Nephron progenitor cell (in vitro differentiated cells): Measurements from ENCODE around the gene PITPNM2.

Source experiments
- DNase-seq: peaks from one replicate; pipeline ENCODE4 v3.0.0; 2021
- H3K27ac Mint-ChIP-seq: 2 replicates; pipeline ENCODE4 v1.8.0; 2021; ENCODE audit warnings: mild to moderate bottlenecking, moderate library complexity, mixed read lengths
- H3K27me3 Mint-ChIP-seq: 2 replicates; pipeline ENCODE4 v1.8.0; 2021; ENCODE audit warnings: mild to moderate bottlenecking, low read depth, mixed read lengths; ENCODE audit not compliant: poor library complexity
- H3K36me3 Mint-ChIP-seq: 2 replicates; pipeline ENCODE4 v1.8.0; 2021; ENCODE audit warnings: low read depth, mixed read lengths
- H3K4me1 Mint-ChIP-seq: 2 replicates; pipeline ENCODE4 v1.8.0; 2021; ENCODE audit warnings: mixed read lengths
- H3K4me3 Mint-ChIP-seq: 2 replicates; pipeline ENCODE4 v1.8.0; 2021; ENCODE audit warnings: mild to moderate bottlenecking, moderate library complexity, mixed read lengths
- H3K9me3 Mint-ChIP-seq: 2 replicates; pipeline ENCODE4 v1.8.0; 2021; ENCODE audit warnings: mild to moderate bottlenecking, moderate library complexity, mixed read lengths
- TF ChIP-seq, protein P1 (sequence below): fragments of 200-600 bp; sonication (generic); IDR thresholded peaks from 2 replicates; pipeline ENCODE4 v1.5.0; 2021; ENCODE audit warnings: antibody characterized with exemption

PITPNM2 gene

DNA sequence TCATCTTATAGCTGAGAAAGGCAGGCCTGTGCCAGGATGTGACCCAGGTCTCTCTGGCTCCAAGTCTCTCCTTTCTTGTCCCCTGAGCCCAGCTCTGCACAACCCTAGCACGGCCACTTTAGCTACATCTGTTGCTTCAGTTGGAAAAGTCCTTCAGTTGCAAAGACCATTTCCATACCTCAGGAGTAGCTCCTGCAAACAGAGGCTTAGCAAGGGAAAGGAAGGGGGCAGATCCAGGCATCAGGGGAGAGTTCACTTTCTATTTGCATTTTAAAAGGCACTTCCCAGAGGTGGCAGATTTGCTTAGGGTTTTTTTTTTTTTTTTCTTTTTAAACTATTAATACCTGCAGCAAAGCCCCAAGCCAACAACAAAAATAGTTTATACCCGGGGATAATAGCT is 3.0 kb upstream of the PITPNM2 start:
- peaks cover 11% of the 10 kb centered on the region for H3K27me3 Mint-ChIP-seq
- no peak for DNase-seq
- no peaks in the 10 kb centered on the region for H3K9me3 Mint-ChIP-seq
- peaks cover 23% of the 10 kb centered on the region for H3K4me1 Mint-ChIP-seq
- peaks cover 13% of the 10 kb centered on the region for H3K36me3 Mint-ChIP-seq
- no peak overlapping the region for H3K4me3 Mint-ChIP-seq
- no peak overlapping the region for H3K27ac Mint-ChIP-seq
- TF ChIP-seq, protein P1, sequence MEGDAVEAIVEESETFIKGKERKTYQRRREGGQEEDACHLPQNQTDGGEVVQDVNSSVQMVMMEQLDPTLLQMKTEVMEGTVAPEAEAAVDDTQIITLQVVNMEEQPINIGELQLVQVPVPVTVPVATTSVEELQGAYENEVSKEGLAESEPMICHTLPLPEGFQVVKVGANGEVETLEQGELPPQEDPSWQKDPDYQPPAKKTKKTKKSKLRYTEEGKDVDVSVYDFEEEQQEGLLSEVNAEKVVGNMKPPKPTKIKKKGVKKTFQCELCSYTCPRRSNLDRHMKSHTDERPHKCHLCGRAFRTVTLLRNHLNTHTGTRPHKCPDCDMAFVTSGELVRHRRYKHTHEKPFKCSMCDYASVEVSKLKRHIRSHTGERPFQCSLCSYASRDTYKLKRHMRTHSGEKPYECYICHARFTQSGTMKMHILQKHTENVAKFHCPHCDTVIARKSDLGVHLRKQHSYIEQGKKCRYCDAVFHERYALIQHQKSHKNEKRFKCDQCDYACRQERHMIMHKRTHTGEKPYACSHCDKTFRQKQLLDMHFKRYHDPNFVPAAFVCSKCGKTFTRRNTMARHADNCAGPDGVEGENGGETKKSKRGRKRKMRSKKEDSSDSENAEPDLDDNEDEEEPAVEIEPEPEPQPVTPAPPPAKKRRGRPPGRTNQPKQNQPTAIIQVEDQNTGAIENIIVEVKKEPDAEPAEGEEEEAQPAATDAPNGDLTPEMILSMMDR: no peak

DNA sequence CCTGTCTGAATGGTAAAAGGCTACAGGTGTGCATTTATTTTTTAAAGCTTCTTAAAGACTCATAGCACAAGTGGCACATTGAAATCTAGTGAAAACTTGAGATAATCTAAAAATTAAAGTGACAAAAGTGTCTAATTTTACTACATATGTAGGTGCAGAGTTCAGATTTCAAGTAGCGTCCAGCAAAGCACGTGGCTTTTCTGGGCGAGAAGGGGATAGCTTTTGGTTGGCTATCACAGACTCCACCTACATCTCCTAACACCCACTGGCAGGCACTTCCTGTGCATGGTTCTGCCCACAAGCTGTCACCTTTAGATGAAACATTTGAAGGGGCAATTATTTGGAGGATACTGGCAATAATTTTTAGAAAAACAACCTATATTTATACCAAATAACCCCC is 1.9 kb upstream of the PITPNM2 start:
- Mint-ChIP-seq H3K4me1 (peaks cover 33% of the 10 kb centered on the region), H3K27me3 (peaks cover 21% of the 10 kb centered on the region), H3K36me3 (peaks cover 13% of the 10 kb centered on the region), H3K9me3 (no peaks in the 10 kb centered on the region), H3K4me3 (no peak overlapping the region), H3K27ac (no peak overlapping the region)
- TF ChIP-seq, protein P1: no peak
- DNase-seq: no peak

DNA sequence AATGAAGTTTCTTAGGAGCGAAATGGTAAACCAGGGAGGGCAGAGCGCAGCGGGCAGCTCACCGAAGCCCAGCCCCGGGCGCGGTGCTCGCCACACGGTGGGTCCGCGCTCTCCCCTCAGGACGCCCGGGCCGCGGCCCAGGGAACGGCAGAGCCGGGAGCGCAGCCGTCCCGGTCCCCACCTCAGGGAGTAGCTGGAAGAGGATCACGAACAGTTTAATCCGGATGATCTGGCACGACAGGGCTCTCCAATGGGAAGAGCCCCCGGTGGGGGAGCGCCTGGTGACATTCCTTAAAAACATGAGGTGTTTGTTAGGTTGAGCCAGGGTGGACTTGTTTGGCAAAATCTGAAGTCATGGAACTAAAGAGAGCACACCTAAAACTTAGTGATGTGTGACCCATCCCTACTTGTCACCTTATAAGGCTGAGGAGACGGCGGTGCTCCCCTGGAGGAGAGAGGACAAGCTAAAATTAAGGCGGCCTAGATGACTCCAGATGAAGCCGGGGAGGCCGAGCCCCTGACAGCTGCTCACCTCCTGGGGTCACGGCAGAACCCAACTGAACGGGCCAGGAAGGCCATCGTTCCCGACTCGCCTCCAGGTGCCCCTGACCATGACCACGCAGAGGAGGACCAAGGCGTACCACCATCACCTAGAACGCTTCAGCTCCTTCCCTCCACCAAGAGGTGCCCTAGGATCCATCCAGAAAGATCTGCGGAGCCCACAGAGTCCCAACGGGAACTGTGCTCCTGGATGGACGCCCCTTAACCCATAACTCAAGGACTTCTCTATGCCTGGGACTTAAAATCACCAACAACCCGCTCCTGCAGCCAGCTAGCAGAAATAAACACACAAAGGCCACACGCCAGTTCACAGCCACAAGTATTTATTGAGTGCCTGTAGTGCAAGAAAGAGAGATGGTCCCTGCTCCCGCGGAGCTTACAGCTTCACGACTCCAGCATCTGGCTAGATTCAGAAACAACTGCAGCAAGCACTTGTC is 866 bp upstream of the PITPNM2 start:
- peak; percentile 12 for DNase-seq
- H3K27ac Mint-ChIP-seq: no peak overlapping the region
- H3K36me3 Mint-ChIP-seq: peaks cover 11% of the 10 kb centered on the region
- peaks cover 25% of the 10 kb centered on the region for H3K27me3 Mint-ChIP-seq
- peaks cover 33% of the 10 kb centered on the region for H3K4me1 Mint-ChIP-seq
- peak overlapping the region; percentile 84 for H3K4me3 Mint-ChIP-seq
- no peaks in the 10 kb centered on the region for H3K9me3 Mint-ChIP-seq
- TF ChIP-seq, protein P1: no peak

GRCh38 chr12:123150275-123150743 is 581 bp downstream of the PITPNM2 start:
- no peak for DNase-seq
- Mint-ChIP-seq H3K27ac (no peak overlapping the region), H3K9me3 (no peaks in the 10 kb centered on the region), H3K36me3 (peaks cover 9% of the 10 kb centered on the region), H3K4me1 (peaks cover 33% of the 10 kb centered on the region), H3K4me3 (peak overlapping the region; percentile 76), H3K27me3 (peaks cover 25% of the 10 kb centered on the region)
- TF ChIP-seq, protein P1: no peak

GRCh38 chr12:123149501-123150274 is 1.2 kb downstream of the PITPNM2 start:
- Mint-ChIP-seq H3K4me1 (peaks cover 33% of the 10 kb centered on the region), H3K27me3 (peaks cover 25% of the 10 kb centered on the region), H3K4me3 (peak overlapping the region; percentile 76), H3K36me3 (peaks cover 9% of the 10 kb centered on the region), H3K27ac (no peak overlapping the region), H3K9me3 (no peaks in the 10 kb centered on the region)
- peak; percentile 6 for DNase-seq
- TF ChIP-seq, protein P1: no peak
